ENCODE results near the gene GRK5.

The GRK5 gene

GRCh38 chr10:119442758-119443060, 235.3 kb downstream of the GRK5 start:
- H3K4me1 ChIP-seq (ENCODE audit: insufficient read depth, low read length) = peaks cover 9% of the 10 kb centered on the region
- no peak overlapping the region for H3K9ac ChIP-seq (ENCODE audit: low read length)
- H3K4me3 ChIP-seq (ENCODE audit: low read depth in 1 of 2, low read length in 2 of 2) = no peak overlapping the region
- H3K9me3 ChIP-seq (ENCODE audit: low read length) = no peaks in the 10 kb centered on the region
- H3K36me3 ChIP-seq (ENCODE audit: insufficient read depth, low read length) = peaks cover 21% of the 10 kb centered on the region
- no peak overlapping the region for H3K27ac ChIP-seq (ENCODE audit: low read depth, low read length)
- H3K27me3 ChIP-seq (ENCODE audit: control insufficient read depth in 1 of 2, insufficient read depth in 2 of 2, low read length in 2 of 2) = no peaks in the 10 kb centered on the region

DNA sequence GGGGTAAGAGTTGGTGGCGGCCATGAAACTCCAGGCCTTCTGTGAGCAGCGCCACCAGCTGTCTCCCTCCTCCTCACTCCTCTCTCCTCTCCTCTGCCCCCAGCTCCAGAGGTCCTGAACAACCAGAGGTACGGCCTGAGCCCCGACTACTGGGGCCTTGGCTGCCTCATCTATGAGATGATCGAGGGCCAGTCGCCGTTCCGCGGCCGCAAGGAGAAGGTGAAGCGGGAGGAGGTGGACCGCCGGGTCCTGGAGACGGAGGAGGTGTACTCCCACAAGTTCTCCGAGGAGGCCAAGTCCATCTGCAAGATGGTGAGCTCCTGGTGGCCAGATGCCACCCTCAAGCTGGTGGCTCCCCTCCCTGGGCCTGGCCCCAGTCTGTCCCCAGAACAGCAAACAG, 236.1 kb downstream of the GRK5 start:
- no peaks in the 10 kb centered on the region for H3K9me3 ChIP-seq (ENCODE audit: low read length)
- H3K9ac ChIP-seq (ENCODE audit: low read length) = no peak overlapping the region
- peaks cover 9% of the 10 kb centered on the region for H3K4me1 ChIP-seq (ENCODE audit: insufficient read depth, low read length)
- no peak overlapping the region for H3K27ac ChIP-seq (ENCODE audit: low read depth, low read length)
- peaks cover 25% of the 10 kb centered on the region for H3K36me3 ChIP-seq (ENCODE audit: insufficient read depth, low read length)
- H3K27me3 ChIP-seq (ENCODE audit: control insufficient read depth in 1 of 2, insufficient read depth in 2 of 2, low read length in 2 of 2) = no peaks in the 10 kb centered on the region
- no peak overlapping the region for H3K4me3 ChIP-seq (ENCODE audit: low read depth in 1 of 2, low read length in 2 of 2)

DNA sequence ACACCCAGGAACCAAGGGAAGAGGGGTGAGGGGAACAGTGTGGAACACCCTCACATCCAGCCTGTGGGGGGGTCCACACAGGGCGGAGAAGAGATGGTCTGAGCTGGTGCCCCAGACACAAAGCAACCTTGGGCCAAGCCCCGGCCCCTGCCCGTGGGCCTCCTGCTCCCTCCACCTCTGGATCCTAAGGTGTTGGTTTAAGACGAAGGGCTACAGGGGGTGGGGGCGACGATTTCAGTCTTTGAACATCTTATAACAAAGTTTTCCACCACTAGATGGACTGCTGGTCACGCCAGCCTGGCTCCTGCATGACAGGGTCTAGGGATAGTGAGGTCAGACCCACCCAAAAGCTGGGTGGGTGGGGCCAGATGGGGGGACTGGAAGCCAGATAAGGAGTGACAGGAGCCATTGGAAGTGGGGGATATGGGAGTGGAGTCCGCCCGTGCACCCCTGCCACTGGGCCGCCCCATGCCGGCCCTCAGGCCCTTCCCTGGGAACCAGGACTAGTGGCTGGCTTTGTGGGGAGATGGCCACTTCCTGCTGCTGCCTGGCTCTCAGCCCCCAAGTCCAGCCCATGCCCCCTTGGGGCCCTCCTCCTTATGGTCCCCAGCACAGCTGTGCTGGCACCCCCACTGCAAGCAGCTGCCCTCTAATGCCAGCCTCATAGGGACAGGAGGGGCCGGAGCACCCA, 236.7 kb downstream of the GRK5 start:
- peaks cover 27% of the 10 kb centered on the region for H3K36me3 ChIP-seq (ENCODE audit: insufficient read depth, low read length)
- peaks cover 9% of the 10 kb centered on the region for H3K4me1 ChIP-seq (ENCODE audit: insufficient read depth, low read length)
- H3K9ac ChIP-seq (ENCODE audit: low read length) = no peak overlapping the region
- H3K27ac ChIP-seq (ENCODE audit: low read depth, low read length) = no peak overlapping the region
- H3K4me3 ChIP-seq (ENCODE audit: low read depth in 1 of 2, low read length in 2 of 2) = no peak overlapping the region
- H3K27me3 ChIP-seq (ENCODE audit: control insufficient read depth in 1 of 2, insufficient read depth in 2 of 2, low read length in 2 of 2) = no peaks in the 10 kb centered on the region
- no peaks in the 10 kb centered on the region for H3K9me3 ChIP-seq (ENCODE audit: low read length)

DNA sequence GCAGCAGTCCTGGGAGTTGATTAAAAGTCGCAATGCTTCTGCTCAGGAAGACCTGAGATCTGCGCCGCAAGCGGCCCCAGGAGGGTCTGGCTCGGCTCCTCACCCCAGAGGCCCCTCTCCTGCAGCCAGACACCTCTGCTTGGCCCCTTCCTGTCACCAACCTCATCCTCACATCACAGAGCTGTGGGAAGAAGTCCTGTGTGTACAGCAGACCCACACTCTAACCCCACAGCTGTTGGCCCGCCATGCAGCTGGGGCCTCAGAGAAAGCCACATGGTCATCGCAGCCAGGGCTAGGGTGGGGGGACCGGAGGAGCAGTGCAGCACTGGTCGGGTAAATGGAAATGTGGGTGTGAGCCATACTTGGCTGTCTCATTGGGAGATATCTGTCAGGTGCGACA, 237.5 kb downstream of the GRK5 start:
- no peak overlapping the region for H3K4me3 ChIP-seq (ENCODE audit: low read depth in 1 of 2, low read length in 2 of 2)
- H3K27me3 ChIP-seq (ENCODE audit: control insufficient read depth in 1 of 2, insufficient read depth in 2 of 2, low read length in 2 of 2) = no peaks in the 10 kb centered on the region
- H3K36me3 ChIP-seq (ENCODE audit: insufficient read depth, low read length) = peaks cover 20% of the 10 kb centered on the region
- H3K9ac ChIP-seq (ENCODE audit: low read length) = no peak overlapping the region
- H3K4me1 ChIP-seq (ENCODE audit: insufficient read depth, low read length) = peaks cover 10% of the 10 kb centered on the region
- H3K27ac ChIP-seq (ENCODE audit: low read depth, low read length) = no peak overlapping the region
- H3K9me3 ChIP-seq (ENCODE audit: low read length) = no peaks in the 10 kb centered on the region

DNA sequence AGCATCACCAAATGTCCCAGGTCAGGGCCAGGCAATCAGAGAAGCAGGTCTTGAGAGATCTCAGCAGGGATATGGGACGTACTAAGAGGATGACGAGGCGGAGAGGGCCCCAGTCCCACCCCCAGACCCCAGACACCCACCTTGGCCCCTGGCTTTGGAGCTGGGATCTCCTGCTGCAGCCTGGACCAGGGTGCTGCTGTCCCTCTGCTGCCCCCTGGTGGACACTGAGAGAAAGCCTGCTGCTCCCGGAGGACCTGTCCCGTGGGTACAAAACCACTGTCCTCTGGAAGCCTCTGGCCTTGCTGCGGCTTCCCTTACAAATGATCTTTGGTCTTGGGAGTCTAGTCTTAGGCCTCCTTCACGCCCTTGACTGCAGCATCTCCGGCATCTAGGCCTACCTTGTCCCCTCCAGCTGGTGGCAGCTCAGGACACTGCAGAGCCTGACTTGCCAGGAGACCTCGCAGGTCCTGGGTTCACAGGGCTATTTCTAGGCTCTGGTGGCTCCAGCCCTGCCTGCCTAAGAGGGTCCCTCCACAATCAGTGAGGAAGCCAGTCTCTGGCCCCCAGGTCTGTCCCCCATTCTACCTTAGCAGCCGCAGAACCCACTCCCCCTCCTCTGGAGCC, 238.1 kb downstream of the GRK5 start:
- Histone ChIP-seq H3K36me3 (ENCODE audit: insufficient read depth, low read length) (peaks cover 20% of the 10 kb centered on the region), H3K27me3 (ENCODE audit: control insufficient read depth in 1 of 2, insufficient read depth in 2 of 2, low read length in 2 of 2) (no peaks in the 10 kb centered on the region), H3K4me1 (ENCODE audit: insufficient read depth, low read length) (peaks cover 14% of the 10 kb centered on the region), H3K9ac (ENCODE audit: low read length) (no peak overlapping the region), H3K27ac (ENCODE audit: low read depth, low read length) (no peak overlapping the region), H3K9me3 (ENCODE audit: low read length) (no peaks in the 10 kb centered on the region), H3K4me3 (ENCODE audit: low read depth in 1 of 2, low read length in 2 of 2) (no peak overlapping the region)

GRCh38 chr10:119445935-119446317, 238.6 kb downstream of the GRK5 start:
- H3K27ac ChIP-seq (ENCODE audit: low read depth, low read length) = no peak overlapping the region
- peaks cover 12% of the 10 kb centered on the region for H3K4me1 ChIP-seq (ENCODE audit: insufficient read depth, low read length)
- no peaks in the 10 kb centered on the region for H3K9me3 ChIP-seq (ENCODE audit: low read length)
- H3K4me3 ChIP-seq (ENCODE audit: low read depth in 1 of 2, low read length in 2 of 2) = no peak overlapping the region
- no peaks in the 10 kb centered on the region for H3K27me3 ChIP-seq (ENCODE audit: control insufficient read depth in 1 of 2, insufficient read depth in 2 of 2, low read length in 2 of 2)
- H3K9ac ChIP-seq (ENCODE audit: low read length) = no peak overlapping the region
- peaks cover 20% of the 10 kb centered on the region for H3K36me3 ChIP-seq (ENCODE audit: insufficient read depth, low read length)

GRCh38 chr10:119446441-119447277, 239.3 kb downstream of the GRK5 start:
- Histone ChIP-seq H3K4me3 (ENCODE audit: low read depth in 1 of 2, low read length in 2 of 2) (no peak overlapping the region), H3K27ac (ENCODE audit: low read depth, low read length) (no peak overlapping the region), H3K9ac (ENCODE audit: low read length) (no peak overlapping the region), H3K4me1 (ENCODE audit: insufficient read depth, low read length) (peaks cover 8% of the 10 kb centered on the region), H3K9me3 (ENCODE audit: low read length) (no peaks in the 10 kb centered on the region), H3K27me3 (ENCODE audit: control insufficient read depth in 1 of 2, insufficient read depth in 2 of 2, low read length in 2 of 2) (no peaks in the 10 kb centered on the region), H3K36me3 (ENCODE audit: insufficient read depth, low read length) (peaks cover 20% of the 10 kb centered on the region)

DNA sequence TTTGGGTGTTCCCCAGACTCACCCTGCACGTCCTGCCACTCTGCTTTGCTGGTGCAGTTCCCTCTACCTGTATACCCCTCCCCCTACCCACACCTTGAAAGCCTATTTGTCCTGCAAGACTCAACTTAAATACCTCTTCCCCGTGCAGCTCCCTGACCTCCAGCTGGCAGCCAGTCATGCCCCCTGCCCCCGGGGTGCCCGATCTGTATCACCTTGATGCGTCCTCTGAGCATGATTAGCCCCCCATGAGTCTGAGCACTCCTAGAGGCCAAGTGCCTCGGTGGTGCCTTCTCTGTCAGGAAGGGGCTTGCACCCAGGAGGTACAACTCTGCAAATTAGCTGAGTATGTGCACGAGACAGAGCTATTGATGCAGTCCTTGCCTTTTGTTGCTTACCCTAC, 240.1 kb downstream of the GRK5 start:
- Histone ChIP-seq H3K27ac (ENCODE audit: low read depth, low read length) (no peak overlapping the region), H3K4me1 (ENCODE audit: insufficient read depth, low read length) (peaks cover 8% of the 10 kb centered on the region), H3K9ac (ENCODE audit: low read length) (no peak overlapping the region), H3K27me3 (ENCODE audit: control insufficient read depth in 1 of 2, insufficient read depth in 2 of 2, low read length in 2 of 2) (no peaks in the 10 kb centered on the region), H3K4me3 (ENCODE audit: low read depth in 1 of 2, low read length in 2 of 2) (no peak overlapping the region), H3K36me3 (ENCODE audit: insufficient read depth, low read length) (peaks cover 20% of the 10 kb centered on the region), H3K9me3 (ENCODE audit: low read length) (no peaks in the 10 kb centered on the region)

- peaks cover 8% of the 10 kb centered on the region for H3K4me1 ChIP-seq (ENCODE audit: insufficient read depth, low read length)
- H3K27me3 ChIP-seq (ENCODE audit: control insufficient read depth in 1 of 2, insufficient read depth in 2 of 2, low read length in 2 of 2) = no peaks in the 10 kb centered on the region
- H3K9ac ChIP-seq (ENCODE audit: low read length) = no peak overlapping the region
- H3K9me3 ChIP-seq (ENCODE audit: low read length) = no peaks in the 10 kb centered on the region
- peaks cover 20% of the 10 kb centered on the region for H3K36me3 ChIP-seq (ENCODE audit: insufficient read depth, low read length)
- H3K4me3 ChIP-seq (ENCODE audit: low read depth in 1 of 2, low read length in 2 of 2) = no peak overlapping the region
- H3K27ac ChIP-seq (ENCODE audit: low read depth, low read length) = no peak overlapping the region
Observed at GRCh38 chr10:119447823-119448546, 240.6 kb downstream of the GRK5 start.

DNA sequence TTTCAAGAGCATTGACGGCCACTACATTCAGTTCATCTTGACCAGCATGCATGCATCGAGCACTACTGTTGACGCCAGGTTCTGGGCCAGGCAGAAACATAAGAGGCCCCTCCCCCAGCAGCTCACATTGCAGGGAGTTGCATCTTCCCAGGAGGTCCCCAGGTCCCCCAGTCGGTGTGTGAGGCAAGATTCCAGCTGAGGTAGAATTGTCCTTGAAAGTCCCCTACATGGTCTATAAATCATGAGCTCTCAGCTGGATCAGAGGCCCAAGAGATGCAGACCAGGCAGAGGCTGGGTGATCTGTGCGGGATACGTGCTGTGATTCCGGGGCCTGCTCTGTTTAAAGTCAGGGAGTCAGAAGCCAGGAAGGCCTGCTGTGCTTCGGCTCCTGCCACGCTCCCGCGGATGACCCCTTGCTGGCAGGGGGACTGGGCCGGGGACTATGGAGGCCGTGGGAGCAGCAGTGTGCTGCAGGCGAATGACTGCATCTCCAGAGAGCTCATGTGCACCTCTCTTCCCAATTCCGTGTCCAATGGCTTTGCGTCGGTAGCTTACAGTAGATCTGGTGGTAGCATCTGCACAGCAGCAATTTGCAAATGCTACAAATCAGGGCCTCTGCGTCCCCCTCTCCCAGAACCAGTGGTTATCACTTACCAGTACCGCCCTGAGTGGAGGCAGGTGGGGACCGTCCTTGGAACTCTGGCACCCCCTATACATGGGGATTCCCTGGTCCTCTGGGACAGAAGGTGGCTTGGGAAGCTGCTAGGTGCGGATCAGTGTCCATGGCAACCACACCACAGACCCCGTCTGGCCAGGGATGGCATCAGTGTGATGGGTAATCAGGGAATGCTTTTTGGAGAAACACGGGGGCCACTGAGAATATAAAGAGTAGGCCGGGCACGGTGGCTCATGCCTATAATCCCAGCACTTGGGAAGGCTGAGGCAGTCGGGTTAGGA, 241.5 kb downstream of the GRK5 start:
- H3K36me3 ChIP-seq (ENCODE audit: insufficient read depth, low read length) = peaks cover 22% of the 10 kb centered on the region
- no peak overlapping the region for H3K4me3 ChIP-seq (ENCODE audit: low read depth in 1 of 2, low read length in 2 of 2)
- H3K9me3 ChIP-seq (ENCODE audit: low read length) = no peaks in the 10 kb centered on the region
- H3K27me3 ChIP-seq (ENCODE audit: control insufficient read depth in 1 of 2, insufficient read depth in 2 of 2, low read length in 2 of 2) = no peaks in the 10 kb centered on the region
- peaks cover 8% of the 10 kb centered on the region for H3K4me1 ChIP-seq (ENCODE audit: insufficient read depth, low read length)
- no peak overlapping the region for H3K9ac ChIP-seq (ENCODE audit: low read length)
- no peak overlapping the region for H3K27ac ChIP-seq (ENCODE audit: low read depth, low read length)
